Measurements from ENCODE around the gene ARID3C. TPM values are rescaled to one million over a fixed set of nuclear protein-coding genes. Genes with fewer than 3 reads are reported as not detected.

The ARID3C gene
- total and polyA plus RNA-seq, 2 experiments from 2014 or later, result 0.11 TPM; not detected in 1

DNA sequence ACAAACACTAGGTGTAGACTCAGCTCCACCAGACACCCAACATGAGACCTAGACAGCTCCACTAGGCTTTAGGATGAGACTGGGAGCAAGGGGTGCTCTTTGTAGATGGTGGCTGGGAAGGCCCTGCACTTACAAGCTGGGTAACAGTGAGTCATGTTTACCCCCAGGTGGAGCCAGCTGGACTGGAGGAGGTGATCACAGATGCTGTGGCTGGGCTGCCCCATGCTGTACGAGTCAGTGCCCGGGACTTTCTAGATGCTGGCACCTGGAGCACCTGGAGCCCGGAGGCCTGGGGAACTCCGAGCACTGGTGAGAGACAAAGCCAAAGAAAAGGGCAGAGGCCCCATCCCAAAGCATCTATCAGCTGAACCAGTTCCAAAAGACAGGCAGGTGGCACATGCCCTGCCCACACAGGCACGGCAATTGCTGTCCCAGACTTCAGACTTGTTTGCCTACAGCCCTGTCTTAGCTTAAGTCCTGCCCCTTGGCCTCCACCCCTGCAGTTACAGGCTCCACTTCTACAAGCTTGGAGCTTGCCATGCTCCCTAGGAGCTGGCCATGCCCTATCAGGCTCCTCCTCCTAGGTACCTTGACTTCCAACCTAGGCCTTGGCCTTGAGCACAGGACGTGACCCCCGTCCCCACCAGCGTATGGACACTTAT is 30.9 kb upstream of the ARID3C start:
- no peak overlapping the region for H3K9ac ChIP-seq
- no peaks in the 10 kb centered on the region for H4K20me1 ChIP-seq (ENCODE audit: insufficient read depth)
- H3K4me1 ChIP-seq (ENCODE audit: insufficient read depth), result peaks cover 5% of the 10 kb centered on the region
- no peaks in the 10 kb centered on the region for H3K9me2 ChIP-seq (ENCODE audit: insufficient read depth)
- H2AFZ ChIP-seq, result no peak overlapping the region
- in situ Hi-C loops (cut with MboI), result no loop called here
- H3K4me3 ChIP-seq, result no peak overlapping the region
- no peak for TF ChIP-seq EZH2phosphoT487 (IDR thresholded peaks at IDR 0.05; ENCODE audit: insufficient read depth, low read depth)
- no peak for TF ChIP-seq EZH2 (IDR thresholded peaks at IDR 0.05; ENCODE audit: insufficient read depth, poor library complexity, severe bottlenecking)
- no peak overlapping the region for H3K4me2 ChIP-seq (ENCODE audit: unreplicated experiment)
- H3K9me3 ChIP-seq (ENCODE audit: low read depth), result no peaks in the 10 kb centered on the region
- H3K27me3 ChIP-seq (replicated peaks; ENCODE audit: insufficient read depth), result no peaks in the 10 kb centered on the region
- DNase-seq, result no peak
- H3F3A ChIP-seq (ENCODE audit: insufficient read depth), result peaks cover 11% of the 10 kb centered on the region; the same call in 1 of the 2 replicates
- no peak overlapping the region for H3K27ac ChIP-seq
- no peaks in the 10 kb centered on the region for H3K79me2 ChIP-seq (ENCODE audit: insufficient read depth)
- H3K36me3 ChIP-seq (ENCODE audit: low read depth), result no peaks in the 10 kb centered on the region
- 94 to 95% methylated on average over 8 of the region's 8 CpGs for WGBS, 2 experiments (ENCODE audit: low coverage in 1 of 2, low lambda C conversion rate in 2 of 2, missing lambda C conversion rate in 2 of 2)

DNA sequence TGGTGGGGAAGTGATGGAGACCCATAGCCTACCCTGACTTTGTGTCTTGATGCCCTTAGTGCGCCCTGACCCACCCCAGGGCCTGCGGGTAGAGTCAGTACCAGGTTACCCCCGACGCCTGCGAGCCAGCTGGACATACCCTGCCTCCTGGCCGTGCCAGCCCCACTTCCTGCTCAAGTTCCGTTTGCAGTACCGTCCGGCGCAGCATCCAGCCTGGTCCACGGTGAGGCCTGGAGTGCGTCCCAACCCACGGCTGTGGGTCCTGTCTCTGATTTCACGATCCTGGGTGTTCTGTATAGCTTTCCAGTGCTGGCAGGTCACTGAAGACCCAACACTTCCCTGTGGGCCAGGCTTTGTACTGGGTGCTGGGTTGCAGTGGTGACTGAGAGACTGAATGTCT is 29.6 kb upstream of the ARID3C start:
- no peaks in the 10 kb centered on the region for H3K9me3 ChIP-seq (ENCODE audit: low read depth)
- no peak overlapping the region for H3K4me2 ChIP-seq (ENCODE audit: unreplicated experiment)
- in situ Hi-C loops (cut with MboI), result no loop called here
- no peaks in the 10 kb centered on the region for H4K20me1 ChIP-seq (ENCODE audit: insufficient read depth)
- WGBS, 2 experiments (ENCODE audit: low coverage in 1 of 2, low lambda C conversion rate in 2 of 2, missing lambda C conversion rate in 2 of 2), result 84 to 87% methylated on average over 14 of the region's 14 CpGs
- H3K36me3 ChIP-seq (ENCODE audit: low read depth), result no peaks in the 10 kb centered on the region
- no peaks in the 10 kb centered on the region for H3K9me2 ChIP-seq (ENCODE audit: insufficient read depth)
- no peak overlapping the region for H3K27ac ChIP-seq
- peaks cover 17% of the 10 kb centered on the region for H3K4me1 ChIP-seq (ENCODE audit: insufficient read depth)
- no peaks in the 10 kb centered on the region for H3K27me3 ChIP-seq (replicated peaks; ENCODE audit: insufficient read depth)
- no peak overlapping the region for H3K4me3 ChIP-seq
- H3K79me2 ChIP-seq (ENCODE audit: insufficient read depth), result no peaks in the 10 kb centered on the region
- no peak overlapping the region for H3K9ac ChIP-seq
- no peak for DNase-seq
- no peak overlapping the region for H2AFZ ChIP-seq
- H3F3A ChIP-seq (ENCODE audit: insufficient read depth), result no peaks in the 10 kb centered on the region
- no peak for TF ChIP-seq EZH2 (IDR thresholded peaks at IDR 0.05; ENCODE audit: insufficient read depth, poor library complexity, severe bottlenecking)
- TF ChIP-seq EZH2phosphoT487 (IDR thresholded peaks at IDR 0.05; ENCODE audit: insufficient read depth, low read depth), result no peak

DNA sequence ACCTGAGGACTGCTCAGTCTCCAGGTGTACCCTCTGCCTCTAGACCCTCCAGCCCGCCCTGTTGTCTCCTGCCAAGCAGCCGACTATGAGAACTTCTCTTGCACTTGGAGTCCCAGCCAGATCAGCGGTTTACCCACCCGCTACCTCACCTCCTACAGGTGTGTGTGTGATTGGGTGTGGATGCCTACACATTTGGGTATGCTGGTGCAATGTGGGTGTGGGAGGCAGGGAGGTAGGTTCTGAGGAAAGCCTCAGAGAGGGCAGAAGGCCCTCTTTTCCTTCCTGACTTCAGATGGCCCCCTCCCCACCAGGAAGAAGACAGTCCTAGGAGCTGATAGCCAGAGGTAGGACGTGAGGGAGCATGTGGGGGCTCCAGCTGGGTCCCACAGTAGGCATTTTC is 28.1 kb upstream of the ARID3C start:
- no peak for DNase-seq
- peaks cover 31% of the 10 kb centered on the region for H3K4me1 ChIP-seq (ENCODE audit: insufficient read depth)
- no peaks in the 10 kb centered on the region for H4K20me1 ChIP-seq (ENCODE audit: insufficient read depth)
- H3K4me2 ChIP-seq (ENCODE audit: unreplicated experiment), result no peak overlapping the region
- WGBS, 2 experiments (ENCODE audit: low coverage in 1 of 2, low lambda C conversion rate in 2 of 2, missing lambda C conversion rate in 2 of 2), result 81 to 82% methylated on average over 5 of the region's 5 CpGs
- no peaks in the 10 kb centered on the region for H3K27me3 ChIP-seq (replicated peaks; ENCODE audit: insufficient read depth)
- TF ChIP-seq EZH2 (IDR thresholded peaks at IDR 0.05; ENCODE audit: insufficient read depth, poor library complexity, severe bottlenecking), result no peak
- no peak for TF ChIP-seq EZH2phosphoT487 (IDR thresholded peaks at IDR 0.05; ENCODE audit: insufficient read depth, low read depth)
- H2AFZ ChIP-seq, result no peak overlapping the region
- no peak overlapping the region for H3K4me3 ChIP-seq
- H3K9me3 ChIP-seq (ENCODE audit: low read depth), result no peaks in the 10 kb centered on the region
- H3K9me2 ChIP-seq (ENCODE audit: insufficient read depth), result no peaks in the 10 kb centered on the region
- H3F3A ChIP-seq (ENCODE audit: insufficient read depth), result peaks cover 9% of the 10 kb centered on the region; the same call in 1 of the 2 replicates
- H3K36me3 ChIP-seq (ENCODE audit: low read depth), result no peaks in the 10 kb centered on the region
- H3K27ac ChIP-seq, result no peak overlapping the region
- H3K79me2 ChIP-seq (ENCODE audit: insufficient read depth), result no peaks in the 10 kb centered on the region
- in situ Hi-C loops (cut with MboI), result no loop called here
- no peak overlapping the region for H3K9ac ChIP-seq

DNA sequence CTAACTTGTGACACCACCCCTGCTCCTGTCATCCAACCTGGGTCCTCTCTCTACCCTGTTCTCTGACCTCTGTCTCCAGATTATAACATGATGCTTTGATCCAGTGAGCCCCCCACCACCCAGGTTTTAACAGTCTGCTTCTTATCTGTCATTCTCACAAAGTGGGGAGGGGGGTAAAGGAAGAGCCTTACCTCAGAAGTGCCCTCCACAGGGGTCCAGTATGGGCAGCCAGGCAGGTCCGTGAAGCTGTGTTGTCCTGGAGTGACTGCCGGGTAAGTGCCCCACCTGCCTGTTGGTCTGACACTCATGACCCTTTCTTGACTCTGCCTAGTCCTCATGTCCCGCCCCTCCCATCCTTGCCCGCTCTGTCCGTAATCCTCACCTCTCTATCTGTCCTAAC is 26.5 kb upstream of the ARID3C start:
- 61 to 81% methylated on average over 4 to 5 of the region's 5 CpGs for WGBS, 2 experiments (ENCODE audit: low coverage in 1 of 2, low lambda C conversion rate in 2 of 2, missing lambda C conversion rate in 2 of 2)
- Histone ChIP-seq H3K4me3 (no peak overlapping the region), H3K79me2 (ENCODE audit: insufficient read depth) (no peaks in the 10 kb centered on the region), H3K9me3 (ENCODE audit: low read depth) (no peaks in the 10 kb centered on the region), H3K9ac (no peak overlapping the region), H3K36me3 (ENCODE audit: low read depth) (no peaks in the 10 kb centered on the region), H2AFZ (no peak overlapping the region), H3F3A (ENCODE audit: insufficient read depth) (peaks cover 16% of the 10 kb centered on the region; the same call in 1 of the 2 replicates), H3K27me3 (replicated peaks; ENCODE audit: insufficient read depth) (no peaks in the 10 kb centered on the region), H3K27ac (no peak overlapping the region), H4K20me1 (ENCODE audit: insufficient read depth) (no peaks in the 10 kb centered on the region), H3K9me2 (ENCODE audit: insufficient read depth) (no peaks in the 10 kb centered on the region), H3K4me1 (ENCODE audit: insufficient read depth) (peaks cover 40% of the 10 kb centered on the region), H3K4me2 (ENCODE audit: unreplicated experiment) (no peak overlapping the region)
- in situ Hi-C loops (cut with MboI), result no loop called here
- no peak for DNase-seq
- TF ChIP-seq EZH2phosphoT487 (IDR thresholded peaks at IDR 0.05; ENCODE audit: insufficient read depth, low read depth), result no peak
- TF ChIP-seq EZH2 (IDR thresholded peaks at IDR 0.05; ENCODE audit: insufficient read depth, poor library complexity, severe bottlenecking), result no peak
